HG03378 (cell line): ENCODE measurements around the gene PARD6G.

Experiments
- ATAC-seq: cut with Tn5 transposase; IDR thresholded peaks from one replicate; pipeline ENCODE4 v1.9.1; 2021; ENCODE audit warnings: mild to moderate bottlenecking, moderate library complexity; ENCODE audit not compliant: unreplicated experiment

The PARD6G gene

GRCh38 chr18:80115035-80115434 is 132.3 kb downstream of the PARD6G start:
- no peak for ATAC-seq

GRCh38 chr18:80112624-80113248 is 134.6 kb downstream of the PARD6G start:
- ATAC-seq = no peak

- ATAC-seq = no peak
These were observed 137.6 kb downstream of the PARD6G start for GRCh38 chr18:80109676-80110078.

- peak; percentile 62 for ATAC-seq
These were observed 138.3 kb downstream of the PARD6G start, which contains the start of gene ADNP2 for GRCh38 chr18:80108739-80109675. ADNP2 (plus strand) TSS chr18:80109262; CDS start chr18:80117543, 8,281 bp downstream.

- no peak for ATAC-seq
These were observed 139.2 kb downstream of the PARD6G start for GRCh38 chr18:80108121-80108536.

GRCh38 chr18:80107426-80107825 is 139.9 kb downstream of the PARD6G start:
- no peak for ATAC-seq
